Testis (tissue), 3 donors: ENCODE data around the gene NUAK1. TPM values are rescaled to one million over a fixed set of nuclear protein-coding genes. Genes with fewer than 3 reads are reported as not detected.

Source experiments
- DNase-seq: peaks from one replicate; pipeline ENCODE4 v3.0.0-alpha.2; 2019
- H3K27ac ChIP-seq, 2 donors: fragments of 200-600 bp; sonication (generic); one replicate each; pipeline ENCODE4 v1.5.1; 2019
- H3K27me3 ChIP-seq: fragments of 200-600 bp; sonication (generic); one replicate; pipeline ENCODE4 v1.5.1; 2019
- H3K36me3 ChIP-seq: fragments of 200-600 bp; sonication (generic); one replicate; pipeline ENCODE4 v1.5.1; 2017; ENCODE audit warnings: low read depth; ENCODE audit errors: missing control alignments
- H3K4me1 ChIP-seq: fragments of 200-600 bp; sonication (generic); one replicate; pipeline ENCODE4 v1.5.1; 2019
- H3K4me3 ChIP-seq, 2 donors: fragments of 200-600 bp; sonication (generic); one replicate each; pipeline ENCODE4 v1.5.1; 2017 to 2019
- H3K9me3 ChIP-seq: fragments of 200-600 bp; sonication (generic); one replicate; pipeline ENCODE4 v1.5.1; 2017
- POLR2A ChIP-seq: fragments of 450-650 bp; IDR thresholded peaks from one replicate; pipeline ENCODE4 v1.6.1; 2017; ENCODE audit warnings: antibody characterized with exemption, mild to moderate bottlenecking, moderate library complexity
- WGBS, 2 donors: methylation state at CpG; one replicate each; pipeline ENCODE4 v1.1.5; 2018; 5-methylcytosine and 5-hydroxymethylcytosine counted together
- intact Hi-C: fragments of 100-400 bp; cut with DNase I; formaldehyde crosslinking; loops from one replicate; pipeline ENCODE4 v1.15.1; 2023; ENCODE audit warnings: low total_unique reads
- polyA plus RNA-seq: library from polyadenylated mRNA; stranded (reverse); fragments of 350-450 nt; fragmentation: Illumina TruSeq; extraction: RNeasy Lipid Tissue Mini Kit (QIAGEN cat#74804); gene quantifications from one replicate; pipeline ENCODE4 v1.2.3, GENCODE V29; 2014; ENCODE audit warnings: low read depth, low replicate concordance; ENCODE audit not compliant: insufficient read depth
- total RNA-seq, 2 donors: library from RNA; depleted of rRNA; stranded (reverse); fragments of >200 nt; gene quantifications; one replicate each; pipeline ENCODE4 v1.2.3, GENCODE V29; 2016
- TF ChIP-seq, protein P1 (sequence below), 3 experiments: fragments of 450-650 bp in 2 of 3; fragments of 200-600 bp in 1 of 3; sonication (generic) in 1 of 3; IDR thresholded peaks; one replicate each; pipeline ENCODE4 v1.5.1; 2016 to 2019; ENCODE audit warnings: antibody characterized with exemption in 3 of 3, mild to moderate bottlenecking in 2 of 3, moderate library complexity in 1 of 3

The NUAK1 gene
- total and polyA plus RNA-seq, 3 donors from 2014 or later = 6.6 to 9.1 (median 8.2) TPM

DNA sequence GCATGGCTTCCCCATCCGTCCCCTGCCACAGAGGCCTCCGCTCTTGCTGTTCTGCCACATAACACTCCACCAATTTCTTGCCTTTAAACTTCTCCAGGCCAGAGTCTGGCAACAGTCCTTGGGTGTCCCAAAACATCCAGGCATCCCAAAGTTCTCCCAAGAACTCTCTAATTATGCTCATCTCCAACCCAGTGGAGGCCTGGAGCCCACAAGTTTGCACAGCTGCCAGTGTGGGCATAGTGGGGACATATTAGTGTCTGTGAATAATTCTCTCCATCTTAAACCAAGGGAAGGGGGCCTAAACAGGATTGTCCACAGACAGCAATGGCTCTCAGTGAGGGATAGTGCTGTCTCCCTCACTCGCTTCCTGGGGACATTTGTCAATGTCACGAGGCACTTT, 124.8 kb downstream of the NUAK1 start:
- DNase-seq = no peak
- no peak overlapping the region for H3K27ac ChIP-seq
- H3K4me1 ChIP-seq = no peaks in the 10 kb centered on the region
- no peak overlapping the region for H3K4me3 ChIP-seq
- H3K9me3 ChIP-seq = no peaks in the 10 kb centered on the region
- H3K27me3 ChIP-seq = no peaks in the 10 kb centered on the region
- TF ChIP-seq POLR2A = no peak
- TF ChIP-seq, protein P1, sequence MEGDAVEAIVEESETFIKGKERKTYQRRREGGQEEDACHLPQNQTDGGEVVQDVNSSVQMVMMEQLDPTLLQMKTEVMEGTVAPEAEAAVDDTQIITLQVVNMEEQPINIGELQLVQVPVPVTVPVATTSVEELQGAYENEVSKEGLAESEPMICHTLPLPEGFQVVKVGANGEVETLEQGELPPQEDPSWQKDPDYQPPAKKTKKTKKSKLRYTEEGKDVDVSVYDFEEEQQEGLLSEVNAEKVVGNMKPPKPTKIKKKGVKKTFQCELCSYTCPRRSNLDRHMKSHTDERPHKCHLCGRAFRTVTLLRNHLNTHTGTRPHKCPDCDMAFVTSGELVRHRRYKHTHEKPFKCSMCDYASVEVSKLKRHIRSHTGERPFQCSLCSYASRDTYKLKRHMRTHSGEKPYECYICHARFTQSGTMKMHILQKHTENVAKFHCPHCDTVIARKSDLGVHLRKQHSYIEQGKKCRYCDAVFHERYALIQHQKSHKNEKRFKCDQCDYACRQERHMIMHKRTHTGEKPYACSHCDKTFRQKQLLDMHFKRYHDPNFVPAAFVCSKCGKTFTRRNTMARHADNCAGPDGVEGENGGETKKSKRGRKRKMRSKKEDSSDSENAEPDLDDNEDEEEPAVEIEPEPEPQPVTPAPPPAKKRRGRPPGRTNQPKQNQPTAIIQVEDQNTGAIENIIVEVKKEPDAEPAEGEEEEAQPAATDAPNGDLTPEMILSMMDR (IDR thresholded peaks at IDR 0.05) = no peak
- 96 to 97% methylated on average over 4 of the region's 4 CpGs for WGBS, 2 donors
- intact Hi-C loops = no loop called here
- no peaks in the 10 kb centered on the region for H3K36me3 ChIP-seq

Other genes with a start within 250 kb of the NUAK1 start
- gene CKAP4, start 109.1 kb upstream of the NUAK1 start, total RNA-seq = 10 to 100 TPM; 26.8 to 31.3 TPM
- gene CKAP4, start 109.1 kb upstream of the NUAK1 start, polyA plus RNA-seq = 31.2 TPM
- gene TCP11L2, start 163.8 kb upstream of the NUAK1 start, total RNA-seq = 10 to 100 TPM; 31.0 to 33.9 TPM
- gene TCP11L2, start 163.8 kb upstream of the NUAK1 start, polyA plus RNA-seq = 15.8 TPM
- 10 to 100 TPM; 13.0 to 15.3 TPM for gene POLR3B, start 218.8 kb upstream of the NUAK1 start, total RNA-seq
- 9.1 TPM for gene POLR3B, start 218.8 kb upstream of the NUAK1 start, polyA plus RNA-seq